B cell (primary cell): ENCODE data around the gene GPR176. TPM values are rescaled to one million over a fixed set of nuclear protein-coding genes. Genes with fewer than 3 reads are reported as not detected.
"Not testable (repeated sequence)": the region's sequence is repeated elsewhere in the genome, so short reads cannot be mapped to it uniquely, and the experiment has no call there.

Experiments used
- ATAC-seq: fragments of 200-7000 bp; cut with Tn5 transposase; one replicate; pipeline ENCODE4 v1.10.0; 2021; ENCODE audit warnings: low read depth, mild to moderate bottlenecking, moderate number of reproducible peaks, moderate library complexity
- CTCF ChIA-PET: fragments of 350-600 bp; sonication (Branson Sonifier 250); formaldehyde crosslinking; loops from one replicate; lab custom pipeline; 2021; ENCODE audit warnings: antibody characterized with exemption, inconsistent platforms; lab: Charles Lee
- POLR2A ChIA-PET: fragments of 350-600 bp; sonication (Branson Sonifier 250); formaldehyde crosslinking; loops from one replicate; lab custom pipeline; 2021; ENCODE audit warnings: antibody characterized with exemption; lab: Charles Lee
- DNase-seq: peaks from one replicate; pipeline ENCODE4 v3.0.0; 2013
- H2AFZ ChIP-seq: 2 replicates; pipeline ENCODE4 v1.6.1; 2012; ENCODE audit warnings: mild to moderate bottlenecking, low read depth, low read length; ENCODE audit not compliant: insufficient read depth, poor library complexity, severe bottlenecking
- H3K27ac ChIP-seq, 2 donors: 1 replicate in 1 of 2; 2 replicates in 1 of 2; pipeline ENCODE4 v1.5.1; 2012 to 2013; ENCODE audit warnings: low read length in 2 of 2, mild to moderate bottlenecking in 2 of 2, moderate library complexity in 1 of 2
- H3K27me3 ChIP-seq, 4 experiments: fragments of 200-600 bp in 1 of 4; sonication (generic) in 1 of 4; replicated peaks in 1 of 4; 1 replicate in 2 of 4; 2 replicates in 2 of 4; pipeline versions ENCODE4 v1.6.1 to v1.7.0; 2013 to 2016; ENCODE audit warnings: low read length in 3 of 4, mild to moderate bottlenecking in 2 of 4, mixed read lengths in 1 of 4, moderate library complexity in 1 of 4; ENCODE audit not compliant: insufficient read depth in 4 of 4, control insufficient read depth in 3 of 4; ENCODE audit errors: control extremely low read depth in 1 of 4
- H3K36me3 ChIP-seq, 2 experiments: replicated peaks in 1 of 2; 1 replicate in 1 of 2; 2 replicates in 1 of 2; pipeline versions ENCODE4 v1.6.1 to v1.7.1; 2013; ENCODE audit warnings: low read length in 1 of 2; ENCODE audit not compliant: insufficient read depth in 2 of 2, control insufficient read depth in 1 of 2; ENCODE audit errors: control extremely low read depth in 1 of 2, extremely low read depth in 1 of 2
- H3K4me1 ChIP-seq, 2 donors: fragments of 200-600 bp in 1 of 2; sonication (generic) in 1 of 2; 1 replicate in 1 of 2; 2 replicates in 1 of 2; pipeline versions ENCODE4 v1.5.1 to v1.6.1; 2013 to 2017; ENCODE audit warnings: low read length in 2 of 2; ENCODE audit not compliant: control insufficient read depth in 2 of 2, insufficient read depth in 2 of 2
- H3K4me2 ChIP-seq: replicated peaks from 2 replicates; pipeline ENCODE3; 2012; ENCODE audit warnings: mild to moderate bottlenecking, low read depth, low read length; ENCODE audit not compliant: poor library complexity, severe bottlenecking
- H3K4me3 ChIP-seq, 5 experiments: fragments of 200-600 bp in 1 of 5; sonication (generic) in 1 of 5; 1 replicate in 3 of 5; 2 replicates in 2 of 5; pipeline versions ENCODE4 v1.5.1 to v1.7.0; 2011 to 2016; ENCODE audit warnings: low read length in 4 of 5, mild to moderate bottlenecking in 4 of 5, low read depth in 2 of 5, control low read depth in 1 of 5, moderate library complexity in 1 of 5; ENCODE audit not compliant: insufficient read depth in 1 of 5; ENCODE audit errors: control extremely low read depth in 1 of 5, extremely low read depth in 1 of 5
- H3K79me2 ChIP-seq: fragments of 200-600 bp; sonication (generic); one replicate; pipeline ENCODE4 v1.6.0; 2016; ENCODE audit warnings: low read length; ENCODE audit not compliant: control insufficient read depth, insufficient read depth
- H3K9ac ChIP-seq: fragments of 200-600 bp; sonication (generic); 2 replicates; pipeline ENCODE4 v1.6.1; 2017; ENCODE audit warnings: mild to moderate bottlenecking, low read length, moderate library complexity
- H3K9me3 ChIP-seq, 3 donors: one replicate each; pipeline versions ENCODE4 v1.6.1 to v1.7.1; 2013; ENCODE audit warnings: low read length in 2 of 3; ENCODE audit not compliant: control insufficient read depth in 2 of 3, insufficient read depth in 1 of 3; ENCODE audit errors: control extremely low read depth in 1 of 3
- H4K20me1 ChIP-seq: 2 replicates; pipeline ENCODE4 v1.6.0; 2012; ENCODE audit warnings: mild to moderate bottlenecking, low read length; ENCODE audit not compliant: insufficient read depth, control insufficient read depth, poor library complexity, severe bottlenecking
- H3K27ac Mint-ChIP-seq: one replicate; pipeline ENCODE4 v1.8.0; 2021; ENCODE audit warnings: mixed read lengths
- H3K27me3 Mint-ChIP-seq: one replicate; pipeline ENCODE4 v1.8.0; 2021; ENCODE audit warnings: mixed read lengths
- H3K4me1 Mint-ChIP-seq: one replicate; pipeline ENCODE4 v1.8.0; 2021; ENCODE audit warnings: mixed read lengths
- H3K4me3 Mint-ChIP-seq: one replicate; pipeline ENCODE4 v1.8.0; 2021; ENCODE audit warnings: mixed read lengths
- H3K9me3 Mint-ChIP-seq: one replicate; pipeline ENCODE4 v1.8.0; 2022; ENCODE audit warnings: mixed read lengths; ENCODE audit not compliant: insufficient read depth
- WGBS: methylation state at CpG from one replicate; pipeline ENCODE4 v1.1.5; 2013; ENCODE audit warnings: missing lambda C conversion rate; ENCODE audit not compliant: insufficient coverage; 5-methylcytosine and 5-hydroxymethylcytosine counted together
- intact Hi-C: fragments of 100-400 bp; cut with micrococcal nuclease; formaldehyde crosslinking; loops from one replicate; pipeline ENCODE4 v1.10.0; 2022
- polyA plus RNA-seq: library from polyadenylated mRNA; depleted of rRNA; stranded (reverse); fragments of >200 nt; gene quantifications from 2 replicates; pipeline ENCODE4 v1.2.3, GENCODE V29; 2012
- total RNA-seq, 2 donors: library from RNA; stranded (reverse); fragments of 120-200 nt in 1 of 2; gene quantifications; 1 replicate in 1 of 2; 2 replicates in 1 of 2; pipeline versions ENCODE4 v1.2.3 to v1.2.4, GENCODE V29; 2013 to 2022
- TF ChIP-seq, protein P1 (sequence below): fragments of 200-600 bp; IDR thresholded peaks from one replicate; pipeline ENCODE4 v1.8.0; 2022; ENCODE audit warnings: antibody characterized with exemption, mild to moderate bottlenecking

Gene GPR176
- total and polyA plus RNA-seq, 2 donors (not counting 1 experiment from before 2014, with no cell fraction given), result 0.07 to 0.30 TPM

DNA sequence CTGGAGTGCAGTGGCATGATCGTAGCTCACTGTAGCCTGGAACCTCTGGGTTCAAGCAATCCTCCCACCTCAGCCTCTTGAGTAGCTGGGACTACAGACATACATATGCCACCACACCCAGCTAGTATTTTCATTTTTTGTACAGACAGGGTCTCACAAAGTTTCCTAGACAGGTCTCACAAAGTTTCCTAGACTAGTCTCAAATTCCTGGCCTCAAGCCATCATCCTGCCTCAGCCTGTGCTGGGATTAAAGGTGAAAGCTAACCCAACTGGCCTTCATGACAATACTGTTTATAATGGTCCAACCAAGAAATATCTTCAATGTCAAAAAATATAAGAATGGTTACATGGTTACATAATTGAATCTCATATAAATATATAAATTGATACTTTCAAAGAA lies 24.0 kb downstream of the GPR176 start:
- H3K4me2 ChIP-seq, result no peak overlapping the region
- H3K9me3 ChIP-seq, result no peaks in the 10 kb centered on the region
- peaks cover 0 to 5% (median 2%) of the 10 kb centered on the region in 4 experiments for H3K27me3 ChIP-seq
- no peak overlapping the region for H3K27ac ChIP-seq
- no peak overlapping the region for H2AFZ ChIP-seq
- intact Hi-C loops, result no loop called here
- ChIA-PET POLR2A (no interaction called here), CTCF (interaction anchor here (2.0 kb wide), 1 partner anchor 8 kb away, joined by 5 read pairs; no protein-coding TSS in a partner anchor)
- no peak overlapping the region for H3K4me3 ChIP-seq
- Mint-ChIP-seq H3K9me3 (no peaks in the 10 kb centered on the region), H3K27me3 (peaks cover 15% of the 10 kb centered on the region), H3K4me3 (no peak overlapping the region), H3K27ac (no peak overlapping the region), H3K4me1 (no peaks in the 10 kb centered on the region)
- no peak overlapping the region for H3K9ac ChIP-seq
- H3K4me1 ChIP-seq, result no peaks in the 10 kb centered on the region
- no peaks in the 10 kb centered on the region for H3K36me3 ChIP-seq
- no peaks in the 10 kb centered on the region for H3K79me2 ChIP-seq
- no peaks in the 10 kb centered on the region for H4K20me1 ChIP-seq
- 100% methylated on average over 1 of the region's 1 CpG for WGBS
- ATAC-seq, result no peak
- TF ChIP-seq, protein P1, sequence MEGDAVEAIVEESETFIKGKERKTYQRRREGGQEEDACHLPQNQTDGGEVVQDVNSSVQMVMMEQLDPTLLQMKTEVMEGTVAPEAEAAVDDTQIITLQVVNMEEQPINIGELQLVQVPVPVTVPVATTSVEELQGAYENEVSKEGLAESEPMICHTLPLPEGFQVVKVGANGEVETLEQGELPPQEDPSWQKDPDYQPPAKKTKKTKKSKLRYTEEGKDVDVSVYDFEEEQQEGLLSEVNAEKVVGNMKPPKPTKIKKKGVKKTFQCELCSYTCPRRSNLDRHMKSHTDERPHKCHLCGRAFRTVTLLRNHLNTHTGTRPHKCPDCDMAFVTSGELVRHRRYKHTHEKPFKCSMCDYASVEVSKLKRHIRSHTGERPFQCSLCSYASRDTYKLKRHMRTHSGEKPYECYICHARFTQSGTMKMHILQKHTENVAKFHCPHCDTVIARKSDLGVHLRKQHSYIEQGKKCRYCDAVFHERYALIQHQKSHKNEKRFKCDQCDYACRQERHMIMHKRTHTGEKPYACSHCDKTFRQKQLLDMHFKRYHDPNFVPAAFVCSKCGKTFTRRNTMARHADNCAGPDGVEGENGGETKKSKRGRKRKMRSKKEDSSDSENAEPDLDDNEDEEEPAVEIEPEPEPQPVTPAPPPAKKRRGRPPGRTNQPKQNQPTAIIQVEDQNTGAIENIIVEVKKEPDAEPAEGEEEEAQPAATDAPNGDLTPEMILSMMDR, result no peak
- no peak for DNase-seq

DNA sequence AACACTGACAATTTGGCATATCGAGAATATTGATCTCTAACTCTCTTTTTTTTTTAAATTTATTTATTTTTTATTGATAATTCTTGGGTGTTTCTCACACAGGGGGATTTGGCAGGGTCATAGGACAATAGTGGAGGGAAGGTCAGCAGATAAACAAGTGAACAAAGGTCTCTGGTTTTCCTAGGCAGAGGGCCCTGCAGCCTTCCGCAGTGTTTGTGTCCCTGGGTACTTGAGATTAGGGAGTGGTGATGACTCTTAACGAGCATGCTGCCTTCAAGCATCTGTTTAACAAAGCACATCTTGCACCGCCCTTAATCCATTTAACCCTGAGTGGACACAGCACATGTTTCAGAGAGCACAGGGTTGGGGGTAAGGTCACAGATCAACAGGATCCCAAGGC lies 27.0 kb downstream of the GPR176 start:
- H3K4me1 Mint-ChIP-seq, H3K9me3 ChIP-seq, H3K9ac ChIP-seq, intact Hi-C loops, H3K79me2 ChIP-seq, DNase-seq, CTCF ChIA-PET, H4K20me1 ChIP-seq, H3K4me3 ChIP-seq, H3K4me1 ChIP-seq, POLR2A ChIA-PET, ATAC-seq, H3K27me3 Mint-ChIP-seq, H3K27me3 ChIP-seq, H3K9me3 Mint-ChIP-seq, H3K4me2 ChIP-seq, H2AFZ ChIP-seq, H3K36me3 ChIP-seq, H3K27ac Mint-ChIP-seq, H3K4me3 Mint-ChIP-seq, H3K27ac ChIP-seq: not testable (repeated sequence)
- WGBS, result no CpG with 5 or more reads among the region's 4 CpGs
